Heart right ventricle (tissue), 16 donors: Measurements from ENCODE around the gene ACVR1. TPM values are rescaled to one million over a fixed set of nuclear protein-coding genes. Genes with fewer than 3 reads are reported as not detected.

Experiments
- ATAC-seq, 8 donors: fragments of 200-7000 bp; cut with Tn5 transposase; one replicate each; pipeline ENCODE4 v1.9.1; 2020; ENCODE audit warnings: mild to moderate bottlenecking in 8 of 8, moderate library complexity in 8 of 8, moderate number of reproducible peaks in 1 of 8
- DNase-seq, 2 donors: peaks; one replicate each; pipeline ENCODE4 v3.0.0-alpha.2; 2020
- H3K27ac ChIP-seq, 10 donors: fragments of 200-600 bp; sonication (generic) in 2 of 10; one replicate each; pipeline versions ENCODE4 v1.5.0 to v1.8.0; 2020 to 2022; ENCODE audit warnings: mild to moderate bottlenecking in 3 of 10
- H3K27me3 ChIP-seq, 7 donors: fragments of 200-600 bp; one replicate each; pipeline ENCODE4 v1.8.0; 2021 to 2022; ENCODE audit warnings: mild to moderate bottlenecking in 2 of 7
- H3K36me3 ChIP-seq, 9 donors: fragments of 200-600 bp; sonication (generic) in 1 of 9; one replicate each; pipeline versions ENCODE4 v1.5.0 to v1.8.0; 2020 to 2022; ENCODE audit warnings: mild to moderate bottlenecking in 2 of 9
- H3K4me1 ChIP-seq, 9 donors: fragments of 200-600 bp; sonication (generic) in 1 of 9; one replicate each; pipeline versions ENCODE4 v1.5.0 to v1.8.0; 2020 to 2022; ENCODE audit warnings: mild to moderate bottlenecking in 4 of 9
- H3K4me3 ChIP-seq, 10 donors: fragments of 200-600 bp; sonication (generic) in 2 of 10; one replicate each; pipeline versions ENCODE4 v1.5.0 to v1.8.0; 2020 to 2022; ENCODE audit warnings: mild to moderate bottlenecking in 7 of 10, moderate library complexity in 2 of 10
- H3K9me3 ChIP-seq, 11 donors: fragments of 200-600 bp in 10 of 11; sonication (generic) in 2 of 11; one replicate each; pipeline versions ENCODE4 v1.5.0 to v1.8.0; 2013 to 2022; ENCODE audit warnings: mild to moderate bottlenecking in 2 of 11, control low read depth in 1 of 11, moderate library complexity in 1 of 11
- CTCF ChIP-seq, 9 donors: fragments of 200-600 bp; sonication (generic) in 2 of 9; IDR thresholded peaks; one replicate each; pipeline versions ENCODE4 v1.5.0 to v1.8.0; 2021 to 2022; ENCODE audit warnings: antibody characterized with exemption in 9 of 9, mild to moderate bottlenecking in 5 of 9, moderate library complexity in 1 of 9
- WGBS, 2 donors: extraction: QIAGEN DNeasy Blood & Tissue Kit; methylation state at CpG; one replicate each; pipeline ENCODE4 v1.1.7; 2013; ENCODE audit warnings: inconsistent platforms in 1 of 2; 5-methylcytosine and 5-hydroxymethylcytosine counted together
- intact Hi-C, 10 donors: fragments of 100-400 bp; cut with DNase I; formaldehyde crosslinking; loops; one replicate each; pipeline versions ENCODE4 v1.11.1 to v1.14.2; 2022
- polyA plus RNA-seq, 2 donors: library from polyadenylated mRNA; stranded (reverse); fragments of 200-250 nt; gene quantifications; one replicate each; pipeline ENCODE4 v1.2.3, GENCODE V29; 2013
- total RNA-seq, 10 donors: library from RNA; stranded (reverse); fragmentation: NEBNext Ultra II Directional in 3 of 10; extraction: Animal tissue kit (Norgen Biotek cat#: 25700) in 3 of 10; gene quantifications; one replicate each; pipeline versions ENCODE4 v1.2.1 to v1.2.4, GENCODE V29; 2021 to 2023
- donor health status: Arrhythmogenic right ventricular cardiomyopathy.
- donor health status: ischemic (EF 13 %, LVEDD 7.1; RV severe dilation, severe dysfunction).
- donor health status: healthy with polysubstance abuse.
- donor health status: DM: no; HTN: yes; CAD: no.
- donor health status: DM: no; HTN: no; CAD: no.
- donor health status: ischemic (EF 25% LVEDD 6.9; RV normal size, moderate dysfunction).
- donor health status: ischemic (EF 25% LVEDD 5.7; RV mildly dilated, moderate dysfunction).
- donor health status: healthy.
- donor health status: DM: yes; HTN: yes; CAD: no.
- donor health status: Ischemic cardiomyopathy.
- donor health status: ischemic (EF 35%, LVEDD 5.7; RV mildly dilated, moderate dysfunction).
- donor health status: nonischemic (EF 11% LVEDD 7.7; RV severe dilation, severe dysfunction).
- donor health status: DM: yes; HTN: yes; CAD: no.
- donor health status: PGD.
- donor health status: ischemic (EF 29% LVEDD 5.4; RV normal size, mild dysfunction).
- donor health status: nonischemic (EF 23%, LVEDD 6.1; RV moderate dilation, normal function).

Gene ACVR1
- total and polyA plus RNA-seq, 12 donors, result 4.2 to 32.7 (median 22.2) TPM

GRCh38 chr2:157803476-157803875 is 72.7 kb downstream of the ACVR1 start:
- Histone ChIP-seq H3K27me3 (no peaks in the 10 kb centered on the region), H3K9me3 (no peaks in the 10 kb centered on the region), H3K4me1 (peaks cover 0 to 37% (median 27%) of the 10 kb centered on the region in 9 donors), H3K27ac (no peak overlapping the region), H3K36me3 (peaks cover 0 to 9% (median 4%) of the 10 kb centered on the region in 9 donors), H3K4me3 (no peak overlapping the region)
- no peak for TF ChIP-seq CTCF (IDR thresholded peaks at IDR 0.05)
- DNase-seq (no peak), ATAC-seq (no peak)
- intact Hi-C loops, result loop anchor here in 1 of 10 donors (5.0 kb wide), 1 partner anchor 74 kb away; the partner anchor contains the start of gene ACVR1
- 79 to 81% methylated on average over 4 of the region's 4 CpGs for WGBS, 2 donors

GRCh38 chr2:157800838-157801495 is 75.2 kb downstream of the ACVR1 start:
- DNase-seq (no peak), ATAC-seq (no peak)
- no peak overlapping the region for H3K27ac ChIP-seq
- peaks cover 0 to 25% (median 4%) of the 10 kb centered on the region in 9 donors for H3K36me3 ChIP-seq
- no peaks in the 10 kb centered on the region for H3K9me3 ChIP-seq
- no peak for TF ChIP-seq CTCF (IDR thresholded peaks at IDR 0.05)
- WGBS, 2 donors, result 88 to 91% methylated on average over 5 of the region's 5 CpGs
- H3K4me3 ChIP-seq, result no peak overlapping the region
- H3K27me3 ChIP-seq, result no peaks in the 10 kb centered on the region
- H3K4me1 ChIP-seq, result peaks cover 0 to 14% (median 9%) of the 10 kb centered on the region in 9 donors
- intact Hi-C loops, result loop anchor here in 1 of 10 donors (5.0 kb wide), 1 partner anchor 76 kb away; the partner anchor contains the start of gene ACVR1

DNA sequence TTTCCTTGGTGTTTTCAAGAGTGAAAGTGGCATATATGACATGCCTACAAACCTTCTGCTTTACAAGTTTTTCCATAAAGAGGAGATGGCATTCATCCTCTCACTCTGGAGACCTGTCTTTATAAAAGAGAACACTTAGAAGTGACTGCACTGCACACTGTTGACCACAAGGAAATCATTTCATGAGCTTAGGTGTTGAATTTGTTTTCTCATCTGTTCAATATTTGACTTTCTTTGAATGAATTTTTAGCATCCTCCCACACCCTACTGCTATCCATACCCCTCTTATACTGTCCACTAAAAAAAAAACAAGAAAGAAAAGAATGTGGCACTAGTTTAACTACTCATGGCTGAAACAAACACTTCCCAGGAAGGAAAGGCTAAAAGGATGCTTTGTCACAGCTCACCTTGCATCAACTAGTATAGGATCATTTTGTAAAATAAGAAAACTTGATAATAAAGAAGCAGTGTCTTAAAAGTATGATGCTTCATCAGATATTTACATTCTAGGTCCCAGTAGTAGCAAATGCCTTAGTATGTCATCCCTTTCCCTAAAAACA is 83.0 kb downstream of the ACVR1 start:
- DNase-seq, result no peak
- Histone ChIP-seq H3K27ac (no peak overlapping the region), H3K4me1 (peaks cover 4 to 43% (median 32%) of the 10 kb centered on the region in 9 donors), H3K27me3 (no peaks in the 10 kb centered on the region), H3K9me3 (no peaks in the 10 kb centered on the region), H3K36me3 (peaks cover 0 to 15% (median 0%) of the 10 kb centered on the region in 9 donors), H3K4me3 (no peak overlapping the region)
- TF ChIP-seq CTCF (IDR thresholded peaks at IDR 0.05), result peak in 4 of 9 donors; percentile 9 to 24 (median 9)
- intact Hi-C loops, result loop anchor here in 2 of 10 donors (5.0 kb wide), 2 partner anchors 39 to 44 kb away; no protein-coding TSS in a partner anchor
- no peak for ATAC-seq

GRCh38 chr2:157792335-157793052 is 83.6 kb downstream of the ACVR1 start:
- no peak overlapping the region for H3K4me3 ChIP-seq
- 70 to 78% methylated on average over 3 of the region's 3 CpGs for WGBS, 2 donors
- no peak overlapping the region for H3K27ac ChIP-seq
- TF ChIP-seq CTCF (IDR thresholded peaks at IDR 0.05), result no peak
- no peaks in the 10 kb centered on the region for H3K27me3 ChIP-seq
- H3K36me3 ChIP-seq, result peaks cover 0 to 9% (median 0%) of the 10 kb centered on the region in 9 donors
- intact Hi-C loops, result loop anchor here in 2 of 10 donors (5.0 kb wide), 2 partner anchors 40 to 45 kb away; no protein-coding TSS in a partner anchor
- ATAC-seq, result peak in 1 of 8 donors; percentile 13
- peaks cover 4 to 49% (median 38%) of the 10 kb centered on the region in 9 donors for H3K4me1 ChIP-seq
- no peak for DNase-seq
- H3K9me3 ChIP-seq, result no peaks in the 10 kb centered on the region
